Endothelial cell of hepatic sinusoid (primary cell): ENCODE data around the gene ZNF366.

Source experiments
- in situ Hi-C: cut with HindIII; loops from 2 replicates; pipeline ENCODE4 v1.10.0; 2017; ENCODE audit warnings: low sequenced_read_pairs

The ZNF366 gene

GRCh38 chr5:72523960-72524582, 16.9 kb upstream of the ZNF366 start:
- in situ Hi-C loops: no loop called here

- in situ Hi-C loops: no loop called here
These were observed 15.4 kb upstream of the ZNF366 start for GRCh38 chr5:72522607-72523006.

- in situ Hi-C loops: no loop called here
These were observed 11.9 kb upstream of the ZNF366 start for GRCh38 chr5:72519111-72519510.

GRCh38 chr5:72518001-72518683, 10.9 kb upstream of the ZNF366 start:
- in situ Hi-C loops: no loop called here

- in situ Hi-C loops: no loop called here
These were observed 9.7 kb upstream of the ZNF366 start for GRCh38 chr5:72516916-72517315.

- in situ Hi-C loops: no loop called here
These were observed 8.0 kb upstream of the ZNF366 start for GRCh38 chr5:72515211-72515610.

- in situ Hi-C loops: no loop called here
These were observed 5.3 kb upstream of the ZNF366 start for GRCh38 chr5:72512593-72512860.

GRCh38 chr5:72511774-72512592, 4.8 kb upstream of the ZNF366 start:
- in situ Hi-C loops: no loop called here

- in situ Hi-C loops: no loop called here
These were observed 4.2 kb upstream of the ZNF366 start for GRCh38 chr5:72511366-72511765.

- in situ Hi-C loops: no loop called here
These were observed 3.5 kb upstream of the ZNF366 start for GRCh38 chr5:72510610-72511181.

- in situ Hi-C loops: no loop called here
These were observed 2.2 kb upstream of the ZNF366 start for GRCh38 chr5:72509401-72509800.

GRCh38 chr5:72508241-72509170, 1.3 kb upstream of the ZNF366 start:
- in situ Hi-C loops: no loop called here

GRCh38 chr5:72507907-72508238, 663 bp upstream of the ZNF366 start:
- in situ Hi-C loops: no loop called here

GRCh38 chr5:72506158-72506549, 1.1 kb downstream of the ZNF366 start:
- in situ Hi-C loops: no loop called here

- in situ Hi-C loops: no loop called here
These were observed 1.6 kb downstream of the ZNF366 start for GRCh38 chr5:72505539-72506157.

GRCh38 chr5:72505016-72505415, 2.2 kb downstream of the ZNF366 start:
- in situ Hi-C loops: no loop called here

- in situ Hi-C loops: no loop called here
These were observed 3.2 kb downstream of the ZNF366 start for GRCh38 chr5:72503888-72504491.

- in situ Hi-C loops: no loop called here
These were observed 5.7 kb downstream of the ZNF366 start for GRCh38 chr5:72501488-72501887.

- in situ Hi-C loops: no loop called here
These were observed 7.5 kb downstream of the ZNF366 start for GRCh38 chr5:72499730-72500129.

GRCh38 chr5:72499090-72499489, 8.1 kb downstream of the ZNF366 start:
- in situ Hi-C loops: no loop called here
